Stimulated activated CD4-positive, alpha-beta T cell treated with anti-CD3 and anti-CD28 coated beads, Interleukin-12 subunit alpha, Interleukin-12 subunit beta, amount 100 ng/mL, for 24 hours (primary cell): ENCODE measurements around the gene ANKRD17.

Experiments used
- DNase-seq, 2 experiments: peaks; one replicate each; pipeline ENCODE4 v3.0.0-alpha.2; 2020; ENCODE audit warnings: low read depth in 2 of 2

ANKRD17 gene

DNA sequence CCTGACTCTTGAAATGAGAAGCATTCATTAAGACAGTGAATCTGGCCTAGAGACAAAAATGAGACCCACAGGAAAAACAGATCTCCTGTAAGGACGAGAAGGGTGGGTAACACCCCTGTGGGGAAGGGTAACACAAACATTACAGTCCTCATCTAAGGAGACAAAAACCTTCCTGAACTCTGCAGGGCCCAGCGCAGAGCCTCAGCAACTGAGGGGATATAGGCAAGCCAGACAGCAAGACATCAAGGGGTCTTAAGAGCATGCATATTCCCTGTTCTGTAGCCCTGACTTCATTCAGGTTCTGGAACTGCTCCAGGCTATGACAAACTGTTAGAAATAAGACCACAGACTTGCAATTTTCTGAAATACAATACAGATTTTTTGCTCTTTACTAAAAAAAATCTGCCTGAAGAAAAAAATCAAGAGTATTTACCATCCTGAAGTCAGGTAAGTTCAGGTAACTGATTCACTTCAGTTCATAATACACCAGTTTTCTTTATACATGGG is 204.6 kb downstream of the ANKRD17 start:
- no peak for DNase-seq

DNA sequence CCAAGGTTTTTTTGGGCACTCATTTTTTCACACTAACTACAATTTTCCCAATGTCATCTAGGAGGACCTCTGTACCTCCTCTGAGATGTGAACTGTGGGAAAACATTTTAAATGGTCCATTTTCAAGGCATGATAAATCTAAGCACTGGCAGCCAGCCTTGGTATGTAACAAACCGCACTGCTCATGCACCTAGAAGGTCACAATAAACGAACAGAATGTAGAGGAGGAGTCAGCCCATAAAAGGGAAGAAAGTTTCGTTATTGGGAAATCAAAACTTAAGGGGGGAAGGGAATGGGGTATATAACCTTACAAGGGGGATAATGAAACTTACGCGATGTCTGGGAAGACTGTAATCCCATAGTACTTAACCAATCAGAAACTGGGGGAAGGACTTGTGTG is 205.5 kb downstream of the ANKRD17 start:
- DNase-seq: no peak

DNA sequence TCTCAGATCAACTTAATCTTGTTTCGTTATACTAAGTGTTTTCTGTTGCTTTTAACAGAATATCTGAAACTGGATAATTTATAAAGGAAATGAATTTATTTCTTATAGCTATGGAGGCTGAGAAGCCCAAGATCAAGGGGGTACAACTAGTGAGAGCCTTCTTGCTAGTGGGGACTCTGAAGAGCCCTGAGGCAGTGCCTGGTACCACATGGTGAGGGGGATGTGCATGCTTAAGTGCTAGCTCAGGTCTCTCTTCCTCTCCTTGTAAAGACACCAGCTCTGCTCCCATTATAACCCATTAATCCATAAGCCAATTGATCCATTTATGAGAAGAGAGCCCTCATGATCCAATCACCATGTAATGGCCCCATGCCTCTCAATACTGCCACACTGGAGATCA is 207.0 kb downstream of the ANKRD17 start:
- no peak for DNase-seq

DNA sequence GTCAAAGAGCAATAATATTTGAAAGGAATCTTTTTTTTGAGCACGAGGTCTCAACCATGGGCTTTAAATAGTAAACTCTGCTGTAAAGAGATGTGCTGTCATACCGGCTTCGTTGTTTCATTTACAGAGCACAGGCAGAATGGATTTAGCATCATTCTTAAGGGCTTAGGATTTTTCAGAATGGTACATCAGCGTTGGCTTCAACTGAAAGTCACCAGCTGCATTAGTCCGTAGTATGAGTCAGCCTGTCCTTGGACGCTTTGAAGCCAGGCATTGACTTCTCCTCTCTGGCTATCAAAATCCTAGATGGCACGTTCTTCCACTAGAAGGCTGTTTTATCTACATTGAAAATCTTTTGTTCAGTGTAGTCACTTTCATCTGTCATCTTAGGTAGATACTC is 212.7 kb downstream of the ANKRD17 start:
- DNase-seq: no peak

DNA sequence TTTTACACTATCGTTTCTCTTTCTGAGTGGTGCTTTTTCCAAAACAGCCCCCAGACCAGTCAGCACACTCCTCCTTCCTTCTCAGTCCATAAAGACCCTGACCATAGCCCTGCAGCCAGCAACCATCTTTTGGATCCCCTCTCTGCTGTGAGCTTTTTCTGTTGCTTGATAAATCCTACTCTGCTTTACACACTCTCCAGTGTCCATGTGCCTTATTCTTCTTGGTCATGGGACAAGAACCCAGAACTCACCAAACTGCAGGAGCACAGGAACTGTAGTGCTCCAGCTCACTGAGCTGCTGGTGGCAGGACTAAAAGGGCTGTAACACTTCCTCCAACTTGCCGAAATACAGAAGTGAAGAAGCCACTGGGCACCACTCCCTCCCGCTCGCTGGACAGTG is 221.5 kb downstream of the ANKRD17 start:
- DNase-seq: no peak

DNA sequence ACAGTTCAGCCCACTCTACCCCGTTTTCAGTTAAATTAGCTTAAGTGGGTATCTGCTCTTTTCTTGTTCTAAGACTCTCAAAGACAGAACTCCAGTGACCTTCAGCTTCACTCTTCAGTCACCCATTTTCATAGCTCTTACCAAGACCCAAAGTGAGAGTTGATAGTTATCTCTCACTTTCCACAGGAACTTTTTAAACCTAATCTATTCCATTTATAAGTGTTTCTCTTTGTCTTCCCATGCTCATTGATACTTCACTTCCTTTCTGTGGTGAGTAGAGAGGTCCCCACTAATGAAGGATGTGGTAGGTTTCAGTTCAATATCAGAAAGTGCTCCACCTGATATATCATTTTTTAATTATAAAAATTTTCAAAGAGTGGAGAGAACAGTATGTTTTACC is 222.5 kb downstream of the ANKRD17 start:
- DNase-seq: no peak

DNA sequence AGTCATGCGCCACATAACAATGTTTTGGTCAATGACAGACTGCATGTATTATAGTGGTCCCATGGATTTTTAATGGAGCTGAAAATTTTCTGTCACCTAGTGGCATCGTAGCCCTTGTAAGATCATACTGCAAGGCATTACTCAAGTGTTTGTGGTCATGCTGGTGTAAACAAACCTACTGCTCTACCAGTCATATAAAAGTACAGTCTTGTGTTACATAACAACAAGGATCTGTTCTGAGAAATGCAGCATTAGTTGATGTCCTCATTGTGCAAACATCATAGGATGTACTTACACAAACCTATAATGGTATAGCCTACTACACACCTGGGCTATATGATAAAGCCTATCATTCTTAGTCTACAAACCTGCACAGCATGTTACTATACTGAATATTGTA is 223.7 kb downstream of the ANKRD17 start:
- no peak for DNase-seq

DNA sequence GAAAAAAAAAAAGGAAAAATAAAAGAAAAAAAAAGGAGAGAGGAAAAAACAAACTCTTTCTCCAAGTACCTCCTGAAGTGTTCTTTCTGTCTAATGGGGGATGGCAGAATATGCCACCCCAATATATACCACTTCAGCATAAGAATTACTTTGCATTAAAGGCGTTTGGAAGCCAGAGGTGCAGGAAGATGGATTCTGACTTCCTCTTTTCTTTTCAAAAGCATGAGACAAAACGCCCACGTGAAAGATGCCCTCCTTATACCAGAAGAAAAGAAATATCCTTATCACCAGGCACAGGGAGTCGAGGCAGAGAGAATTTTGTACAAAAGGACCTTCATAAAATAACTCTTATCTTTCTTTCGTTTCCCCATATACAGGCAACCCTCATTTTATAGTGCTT is 230.0 kb downstream of the ANKRD17 start:
- DNase-seq: no peak
